IMR-90 (cell line): ENCODE data around the gene MILR1. TPM values are rescaled to one million over a fixed set of nuclear protein-coding genes. Genes with fewer than 3 reads are reported as not detected.

Experiments used
- ATAC-seq: fragments of 200-7000 bp; cut with Tn5 transposase; 2 replicates; pipeline ENCODE4 v1.9.1; 2020; ENCODE audit warnings: low read depth, mild to moderate bottlenecking, moderate library complexity
- BruUV-seq: library from RNA; stranded (reverse); fragments of 400-500 nt; replicated peaks from 2 replicates; lab custom pipeline; 2021; lab: Mats Ljungman, UMichigan
- CTCF ChIA-PET: fragments of 300-600 bp; formaldehyde crosslinking; extraction: SDS; loops from one replicate; lab custom pipeline; 2021; ENCODE audit warnings: antibody characterized with exemption; lab: Yijun Ruan, JAX
- POLR2A ChIA-PET: fragments of 300-600 bp; sonication (Branson Sonifier 250); formaldehyde crosslinking; loops from one replicate; lab custom pipeline; 2022; ENCODE audit warnings: antibody characterized with exemption; ENCODE audit not compliant: unreplicated experiment; lab: Charles Lee
- DNase-seq: peaks from one replicate; pipeline ENCODE4 v3.0.0; 2013
- H2AFZ ChIP-seq: replicated peaks from 2 replicates; pipeline ENCODE3; 2013; ENCODE audit warnings: low read length, mild to moderate bottlenecking; ENCODE audit not compliant: poor library complexity
- H2AK5ac ChIP-seq: 2 replicates; pipeline ENCODE4 v1.6.1; 2013; ENCODE audit warnings: low read depth, low read length, inconsistent platforms
- H2AK9ac ChIP-seq: replicated peaks from 2 replicates; pipeline ENCODE3; 2013; ENCODE audit warnings: mild to moderate bottlenecking, low read depth, low read length, moderate library complexity; ENCODE audit not compliant: poor library complexity
- H2BK120ac ChIP-seq: 2 replicates; pipeline ENCODE4 v1.6.1; 2013; ENCODE audit warnings: low read depth, low read length, inconsistent platforms
- H2BK15ac ChIP-seq: 3 replicates; pipeline ENCODE4 v1.6.1; 2013; ENCODE audit warnings: low read depth, low read length, inconsistent platforms
- H2BK20ac ChIP-seq: 2 replicates; pipeline ENCODE4 v1.6.1; 2013; ENCODE audit warnings: low read depth, mild to moderate bottlenecking, inconsistent platforms, low read length, moderate library complexity
- H2BK5ac ChIP-seq: 2 replicates; pipeline ENCODE4 v1.6.1; 2013; ENCODE audit warnings: mild to moderate bottlenecking, low read depth, low read length, inconsistent platforms; ENCODE audit not compliant: poor library complexity, severe bottlenecking
- H3K14ac ChIP-seq: replicated peaks from 2 replicates; pipeline ENCODE4 v1.6.1; 2013; ENCODE audit warnings: low read depth, low read length, inconsistent platforms
- H3K18ac ChIP-seq: 2 replicates; pipeline ENCODE4 v1.6.1; 2013; ENCODE audit warnings: low read depth, low read length, control low read depth
- H3K23ac ChIP-seq: 2 replicates; pipeline ENCODE4 v1.6.1; 2013; ENCODE audit warnings: low read depth, low read length, inconsistent platforms
- H3K27ac ChIP-seq: 2 replicates; pipeline ENCODE4 v1.5.1; 2013; ENCODE audit warnings: mild to moderate bottlenecking, control low read depth, low read length; ENCODE audit not compliant: insufficient read depth
- H3K27me3 ChIP-seq: 2 replicates; pipeline ENCODE4 v1.6.1; 2013; ENCODE audit warnings: low read length; ENCODE audit not compliant: control insufficient read depth, insufficient read depth
- H3K36me3 ChIP-seq: 2 replicates; pipeline ENCODE4 v1.6.1; 2013; ENCODE audit warnings: low read length, mixed read lengths; ENCODE audit not compliant: control insufficient read depth, insufficient read depth
- H3K4ac ChIP-seq: 2 replicates; pipeline ENCODE4 v1.6.1; 2013; ENCODE audit warnings: low read depth, low read length, inconsistent platforms
- H3K4me1 ChIP-seq: 2 replicates; pipeline ENCODE4 v1.6.1; 2013; ENCODE audit warnings: low read length, mixed read lengths; ENCODE audit not compliant: control insufficient read depth, insufficient read depth
- H3K4me2 ChIP-seq: 2 replicates; pipeline ENCODE4 v1.6.1; 2013; ENCODE audit warnings: low read depth, mild to moderate bottlenecking, control low read depth, low read length, moderate library complexity
- H3K4me3 ChIP-seq: 2 replicates; pipeline ENCODE4 v1.5.1; 2013; ENCODE audit warnings: low read depth, mild to moderate bottlenecking, control low read depth, low read length, moderate library complexity; ENCODE audit not compliant: insufficient read depth
- H3K56ac ChIP-seq: 2 replicates; pipeline ENCODE4 v1.6.1; 2013; ENCODE audit warnings: low read length, inconsistent platforms; ENCODE audit not compliant: insufficient read depth; ENCODE audit errors: extremely low read depth
- H3K79me1 ChIP-seq, 2 experiments: 2 replicates each; pipeline ENCODE4 v1.6.1; 2013; ENCODE audit warnings: low read length in 2 of 2, inconsistent platforms in 1 of 2, low read depth in 1 of 2
- H3K9ac ChIP-seq: 2 replicates; pipeline ENCODE4 v1.6.1; 2013; ENCODE audit warnings: low read depth, low read length, control low read depth
- H3K9me1 ChIP-seq: 2 replicates; pipeline ENCODE4 v1.6.1; 2013; ENCODE audit warnings: low read length, inconsistent platforms; ENCODE audit not compliant: insufficient read depth
- H3K9me3 ChIP-seq: 2 replicates; pipeline ENCODE4 v1.6.1; 2013; ENCODE audit warnings: low read length; ENCODE audit not compliant: control insufficient read depth, insufficient read depth
- H4K20me1 ChIP-seq: 2 replicates; pipeline ENCODE4 v1.6.1; 2013; ENCODE audit warnings: low read length, inconsistent platforms; ENCODE audit not compliant: insufficient read depth
- H4K5ac ChIP-seq: 2 replicates; pipeline ENCODE4 v1.6.1; 2013; ENCODE audit warnings: mild to moderate bottlenecking, low read depth, low read length, control low read depth
- H4K8ac ChIP-seq, 2 experiments: 2 replicates each; pipeline ENCODE4 v1.6.1; 2013; ENCODE audit warnings: low read depth in 2 of 2, low read length in 2 of 2, control low read depth in 1 of 2, inconsistent platforms in 1 of 2
- H4K91ac ChIP-seq: 2 replicates; pipeline ENCODE4 v1.6.1; 2013; ENCODE audit warnings: low read depth, low read length, inconsistent platforms; ENCODE audit not compliant: insufficient read depth
- CEBPB ChIP-seq: IDR thresholded peaks from 2 replicates; pipeline ENCODE4 v1.6.1; 2012; ENCODE audit warnings: low read depth, low read length, improper control_type of control experiment
- CTCF ChIP-seq: conservative IDR thresholded peaks from 2 replicates; pipeline ENCODE4 v1.5.1; 2012; ENCODE audit warnings: mild to moderate bottlenecking, low read depth, low read length, improper control_type of control experiment
- MAZ ChIP-seq: IDR thresholded peaks from 2 replicates; pipeline ENCODE4 v1.6.1; 2012; ENCODE audit warnings: low read depth, mild to moderate bottlenecking, low read length, improper control_type of control experiment, moderate library complexity, borderline replicate concordance
- WGBS, 2 experiments: methylation state at CpG; one replicate each; pipeline versions ENCODE4 v1.1.5 to v1.1.7; 2013; ENCODE audit warnings: missing lambda C conversion rate in 2 of 2; ENCODE audit not compliant: insufficient read length in 1 of 2; ENCODE audit errors: extremely low coverage in 2 of 2; 5-methylcytosine and 5-hydroxymethylcytosine counted together
- dilution Hi-C: fragments of 300-500 bp; cut with HindIII; formaldehyde crosslinking; loops from one replicate; pipeline ENCODE4 v1.14.3; 2018; ENCODE audit warnings: low sequenced_read_pairs; ENCODE audit not compliant: unreplicated experiment
- in situ Hi-C: fragments of 300-500 bp; cut with MboI; formaldehyde crosslinking; loops from 3 replicates; pipeline ENCODE4 v1.14.3; 2019; ENCODE audit warnings: low sequenced_read_pairs, inconsistent platforms, mixed read lengths
- intact Hi-C: fragments of 100-400 bp; cut with micrococcal nuclease; formaldehyde crosslinking; loops from 2 replicates; pipeline ENCODE4 v1.10.0; 2022
- polyA plus RNA-seq, 3 experiments: library from polyadenylated mRNA; depleted of rRNA; stranded (reverse); fragments of >200 nt; gene quantifications; 2 replicates each; pipeline ENCODE4 v1.2.3, GENCODE V29; 2012; ENCODE audit warnings: low replicate concordance in 1 of 3
- total RNA-seq: library from RNA; depleted of rRNA; stranded (reverse); fragments of >200 nt; gene quantifications from 2 replicates; pipeline ENCODE4 v1.2.3, GENCODE V29; 2012

MILR1 gene
- total and polyA plus RNA-seq, 2 of the 4 experiments (the other 2 are of a cell fraction) = 0.36 to 0.44 TPM

- ChIA-PET POLR2A (no interaction called here), CTCF (interaction anchor here (2.8 to 3.6 kb wide), 2 partner anchors 15 to 73 kb away, joined by 10 to 35 read pairs; no protein-coding TSS in a partner anchor)
- Histone ChIP-seq H3K4ac (no peak overlapping the region), H3K4me1 (no peaks in the 10 kb centered on the region), H3K18ac (no peak overlapping the region), H2BK15ac (no peak overlapping the region), H2BK5ac (no peak overlapping the region), H3K79me1 (peaks cover 10 to 18% of the 10 kb centered on the region in 2 experiments; a peak in 3 of 4 replicates), H3K23ac (no peak overlapping the region), H4K5ac (no peak overlapping the region), H3K27me3 (no peaks in the 10 kb centered on the region), H3K56ac (no peak overlapping the region), H3K9me3 (no peaks in the 10 kb centered on the region), H2BK120ac (no peak overlapping the region), H4K20me1 (peaks cover 7% of the 10 kb centered on the region; the same call in 1 of the 2 replicates), H2AK9ac (no peak overlapping the region), H2BK20ac (no peak overlapping the region), H4K91ac (no peak overlapping the region), H3K27ac (no peak overlapping the region), H4K8ac (no peak overlapping the region), H3K4me3 (no peak overlapping the region), H3K4me2 (no peak overlapping the region), H3K9ac (no peak overlapping the region), H2AK5ac (no peak overlapping the region), H3K14ac (no peak overlapping the region), H2AFZ (no peak overlapping the region), H3K9me1 (no peaks in the 10 kb centered on the region), H3K36me3 (peaks cover 15% of the 10 kb centered on the region)
- intact Hi-C loops = loop anchor here (5.0 kb wide), 2 partner anchors 170 to 185 kb away; no protein-coding TSS in a partner anchor
- TF ChIP-seq CEBPB (peak; percentile 85), CTCF (peak; percentile 45), MAZ (no peak)
- dilution Hi-C loops = no loop called here
- ATAC-seq (no peak), DNase-seq (no peak)
- no TSS peak for BruUV-seq
- 100% methylated on average over 1 of the region's 6 CpGs; no CpG with 5 or more reads in 1 of the 2 experiments for WGBS, 2 experiments
- in situ Hi-C loops = loop anchor here (5.0 kb wide), 2 partner anchors 70 to 170 kb away; no protein-coding TSS in a partner anchor
These were observed 43.7 kb downstream of the MILR1 start for GRCh38 chr17:64492481-64493109.
